DLD1 (cell line): Measurements from ENCODE around the gene PTH2.
"Not testable (repeated sequence)": the region's sequence is repeated elsewhere in the genome, so short reads cannot be mapped to it uniquely, and the experiment has no call there.

ENCODE experiments used
- in situ Hi-C: cut with HindIII; loops from 2 replicates; pipeline ENCODE4 v1.10.0; 2017; ENCODE audit warnings: low sequenced_read_pairs

Gene PTH2

DNA sequence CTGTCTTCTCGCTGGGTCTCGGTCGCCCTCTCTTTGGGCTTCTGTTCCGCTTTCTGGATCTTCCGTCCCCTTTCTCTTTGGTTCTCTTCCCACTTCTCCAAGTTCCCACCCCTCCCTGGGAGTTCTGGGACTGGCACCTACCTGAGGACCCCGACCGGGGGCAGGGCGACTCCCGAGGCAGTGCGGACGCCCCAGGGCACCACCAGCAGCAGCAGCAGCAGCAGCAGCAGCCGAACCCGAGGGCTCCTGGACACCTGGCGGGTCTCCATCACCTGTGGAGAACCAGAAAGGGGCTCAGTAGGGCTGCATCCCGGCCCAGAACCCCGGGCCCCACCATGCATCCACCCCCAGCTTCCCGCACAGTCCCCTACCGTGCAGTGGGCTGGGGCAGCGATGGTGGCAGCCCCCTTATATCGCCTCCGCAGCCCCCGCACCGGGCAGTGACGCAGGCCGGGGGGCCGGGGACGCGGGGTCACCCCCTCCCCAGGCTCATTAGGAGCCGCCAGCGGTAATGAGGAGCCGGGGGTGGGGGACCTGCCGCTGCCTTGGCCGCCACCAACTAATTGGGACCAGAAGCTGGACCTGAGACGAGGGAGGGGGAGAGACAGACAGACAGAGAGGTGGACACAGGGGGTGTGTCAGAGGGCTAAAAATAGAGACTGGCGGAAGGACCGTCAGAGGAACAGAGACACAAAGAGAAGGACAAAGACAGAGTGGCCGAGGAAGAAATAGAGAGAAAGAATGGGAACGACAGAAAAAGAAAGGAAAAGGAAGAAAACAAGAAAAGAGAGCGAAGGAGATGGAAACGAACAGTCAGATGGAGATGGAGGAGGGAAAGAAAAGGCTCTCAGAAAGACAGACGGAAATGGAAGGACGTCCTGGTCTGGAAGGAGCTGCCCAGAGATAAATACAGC lies at the start of gene PTH2:
TSS of gene PTH2 (minus strand) at position 371 of the 914 bp plus-strand sequence. CDS start at position 269, 102 bp downstream.
- in situ Hi-C loops: no loop called here

- in situ Hi-C loops: no loop called here
Observed at GRCh38 chr19:49472936-49473335, 49.7 kb upstream of the PTH2 start.

DNA sequence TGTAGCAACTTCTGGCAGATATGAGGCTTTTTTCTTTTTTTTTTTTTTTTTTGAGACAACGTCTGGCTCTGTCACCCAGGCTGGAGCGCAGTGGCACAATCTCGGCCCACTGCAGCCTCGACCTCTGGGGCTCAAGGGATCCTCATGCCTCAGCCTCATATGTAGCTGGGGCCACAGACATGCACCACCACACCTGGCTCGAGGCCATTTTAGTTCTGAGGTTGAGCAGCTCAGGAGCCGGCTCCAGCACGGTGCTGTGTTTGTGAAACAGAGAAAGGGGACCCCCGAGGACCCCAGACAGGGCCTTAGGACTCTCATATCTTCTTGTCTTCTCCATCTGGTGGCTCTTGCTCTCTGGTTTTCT lies 47.4 kb upstream of the PTH2 start:
- in situ Hi-C loops: no loop called here

GRCh38 chr19:49469828-49470614 lies 46.8 kb upstream of the PTH2 start:
- in situ Hi-C loops: no loop called here

DNA sequence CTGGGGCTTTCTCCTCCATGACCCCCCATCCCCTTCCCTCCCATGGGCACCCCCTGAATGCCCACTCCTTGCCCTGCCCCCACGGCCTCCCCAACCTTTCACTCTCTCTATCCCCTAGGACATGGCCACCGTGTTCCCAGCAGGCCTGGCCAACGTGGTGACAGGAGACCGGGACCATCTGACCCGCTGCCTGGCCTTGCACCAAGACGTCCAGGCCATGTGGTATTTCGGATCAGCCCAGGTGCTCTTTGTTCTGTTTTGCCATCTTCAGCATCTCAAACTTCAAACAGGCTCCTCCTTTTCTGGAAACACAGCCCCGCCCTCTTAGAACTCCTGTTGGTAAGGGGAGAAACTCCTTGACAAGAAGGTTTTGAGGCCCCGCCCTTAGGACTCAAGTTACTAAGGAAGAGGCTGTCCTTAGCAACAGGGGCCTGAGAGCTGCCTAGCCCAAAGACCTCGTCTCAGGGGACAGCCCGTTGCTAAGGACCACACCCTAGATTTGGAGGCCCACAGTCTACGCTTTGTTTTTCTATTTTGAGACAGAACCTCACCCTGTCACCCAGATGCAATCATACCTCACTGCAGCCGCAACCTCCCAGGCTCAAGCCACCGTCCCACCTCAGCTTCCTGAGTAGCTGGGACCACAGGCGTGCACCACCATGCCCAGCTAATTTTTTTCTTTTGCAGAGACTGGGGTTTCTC lies 45.7 kb upstream of the PTH2 start:
- in situ Hi-C loops: no loop called here

- in situ Hi-C loops: no loop called here
Observed at GRCh38 chr19:49468199-49468598, 45.0 kb upstream of the PTH2 start.

DNA sequence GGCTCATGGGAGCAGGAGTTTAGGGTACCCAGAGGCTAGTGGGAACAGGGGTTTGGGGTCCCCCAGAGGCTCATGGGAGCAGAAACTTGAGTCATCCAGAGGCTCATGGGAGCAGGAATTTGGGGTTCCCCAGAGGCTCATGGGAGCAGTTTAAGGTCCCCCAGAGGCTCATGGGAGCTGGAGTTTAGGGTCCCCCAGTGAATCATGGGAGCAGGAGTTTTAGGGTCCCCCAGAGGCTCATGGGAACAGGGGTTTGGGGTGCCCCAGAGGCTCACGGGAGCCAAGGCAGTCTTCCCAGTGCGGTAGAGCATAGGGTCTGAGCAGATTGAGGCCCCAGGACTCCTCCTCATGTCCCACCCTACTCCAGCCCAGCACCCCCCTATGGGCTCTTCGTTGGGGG lies 42.1 kb upstream of the PTH2 start:
- in situ Hi-C loops: no loop called here

DNA sequence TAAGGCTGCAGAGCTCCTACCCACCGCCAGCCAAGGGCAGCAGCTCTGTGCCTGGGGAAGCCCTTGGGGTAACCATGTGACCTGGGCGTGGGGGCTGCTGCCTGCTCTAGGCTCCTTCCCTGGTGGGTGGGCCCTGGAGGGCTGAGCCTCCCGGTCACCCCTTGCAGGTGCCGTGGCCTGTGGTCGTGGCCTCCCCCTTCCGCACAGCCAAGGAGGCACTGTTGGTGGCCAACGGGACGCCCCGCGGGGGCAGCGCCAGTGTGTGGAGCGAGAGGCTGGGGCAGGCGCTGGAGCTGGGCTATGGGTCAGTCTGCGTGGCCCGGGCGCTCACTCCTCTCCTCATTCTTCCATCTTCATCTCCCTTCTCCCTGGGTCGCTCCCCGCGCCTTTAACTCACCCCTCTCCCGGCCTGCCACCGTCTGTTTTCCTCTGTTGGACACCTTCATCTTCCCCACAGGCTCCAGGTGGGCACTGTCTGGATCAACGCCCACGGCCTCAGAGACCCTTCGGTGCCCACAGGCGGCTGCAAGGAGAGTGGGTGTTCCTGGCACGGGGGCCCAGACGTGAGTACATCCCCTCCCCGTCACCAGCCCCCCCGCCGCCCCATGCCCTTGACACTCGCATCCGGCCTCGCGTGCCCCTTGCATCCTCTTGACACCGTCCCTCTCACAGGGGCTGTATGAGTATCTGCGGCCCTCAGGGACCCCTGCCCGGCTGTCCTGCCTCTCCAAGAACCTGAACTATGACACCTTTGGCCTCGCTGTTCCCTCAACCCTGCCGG lies 40.9 kb upstream of the PTH2 start:
- in situ Hi-C loops: no loop called here

GRCh38 chr19:49462492-49462891 lies 39.3 kb upstream of the PTH2 start:
- in situ Hi-C loops: no loop called here

GRCh38 chr19:49461656-49462055 lies 38.4 kb upstream of the PTH2 start:
- in situ Hi-C loops: no loop called here

GRCh38 chr19:49461130-49461529 lies 37.9 kb upstream of the PTH2 start:
- in situ Hi-C loops: not testable (repeated sequence)

DNA sequence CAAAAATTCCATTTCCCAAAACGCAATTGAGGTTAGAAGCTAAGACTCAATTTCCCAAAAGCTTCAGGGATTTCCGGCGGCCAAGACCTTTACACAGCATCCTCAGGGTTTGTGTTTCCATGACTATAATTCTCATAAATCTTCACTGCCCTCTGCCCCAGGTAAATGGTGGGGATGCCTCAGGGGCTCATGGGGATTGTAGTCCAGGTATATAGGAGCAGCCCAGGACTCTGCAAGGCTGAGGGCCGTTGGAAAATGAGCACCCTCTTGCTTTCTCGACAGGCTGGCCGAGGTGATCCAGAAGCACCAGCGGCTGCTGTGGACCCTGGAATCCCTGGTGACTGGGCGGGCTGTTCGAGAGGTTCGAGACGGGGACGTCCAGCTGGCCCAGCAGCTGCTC lies 36.1 kb upstream of the PTH2 start:
- in situ Hi-C loops: no loop called here

DNA sequence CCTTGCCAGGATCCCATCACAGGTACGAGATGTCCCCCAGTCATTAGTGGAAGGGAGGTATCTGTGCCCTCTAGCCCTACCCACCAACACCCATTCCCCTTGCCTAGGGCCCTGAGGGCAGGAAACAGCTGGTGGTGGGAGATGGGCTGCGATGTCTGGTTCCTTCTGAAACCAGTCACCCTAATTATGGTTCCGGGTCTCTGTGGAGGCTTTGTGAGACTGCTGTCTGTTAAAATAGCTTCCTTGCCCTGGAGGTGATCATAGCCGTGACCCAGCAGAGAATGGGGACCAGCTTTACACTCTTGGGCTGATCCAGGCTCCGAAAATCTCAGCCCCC lies 35.3 kb upstream of the PTH2 start:
- in situ Hi-C loops: no loop called here

DNA sequence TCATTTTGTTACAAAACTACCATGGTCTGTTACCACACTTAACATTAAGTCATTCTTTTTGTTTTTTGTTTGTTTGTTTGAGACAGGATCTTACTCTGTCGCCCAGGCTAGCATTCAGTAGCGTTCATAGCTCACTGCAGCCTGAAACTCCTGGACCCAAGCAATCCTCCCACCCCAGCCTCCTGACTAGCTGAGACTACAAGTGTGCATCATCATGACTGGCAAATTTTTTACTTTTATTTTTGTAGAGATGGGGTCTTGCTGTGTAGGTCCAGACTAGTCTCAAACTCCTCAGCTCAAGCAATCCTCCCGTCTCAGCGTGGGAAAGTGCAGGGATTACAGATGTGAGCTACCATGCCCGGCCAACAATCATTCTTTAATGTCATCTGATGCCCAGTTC lies 33.1 kb upstream of the PTH2 start:
- in situ Hi-C loops: no loop called here

- in situ Hi-C loops: no loop called here
Observed at GRCh38 chr19:49455773-49456172, 32.5 kb upstream of the PTH2 start.

DNA sequence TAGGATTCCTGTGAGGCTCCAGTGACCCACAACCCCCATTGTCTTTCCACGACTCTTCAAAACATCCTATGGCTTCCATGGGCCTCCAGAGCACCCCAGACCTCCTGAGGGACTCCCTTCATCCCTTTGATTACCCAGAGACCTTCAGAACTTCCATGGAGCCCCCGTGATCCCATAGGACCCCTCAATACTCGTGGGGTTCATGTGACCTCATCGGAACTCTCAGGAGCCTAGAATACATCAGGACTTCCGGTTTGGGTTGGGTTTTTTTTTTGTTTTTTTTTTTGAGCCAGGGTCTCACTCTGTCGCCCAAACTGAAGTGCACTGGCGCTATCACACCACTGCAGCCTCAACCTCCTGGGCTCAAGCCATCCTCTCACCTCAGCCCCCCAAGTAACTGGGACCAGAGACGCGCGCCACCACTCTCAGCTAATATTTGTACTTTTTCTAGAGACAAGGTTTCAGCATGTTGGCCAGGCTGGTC lies 30.6 kb upstream of the PTH2 start:
- in situ Hi-C loops: no loop called here

- in situ Hi-C loops: no loop called here
Observed at GRCh38 chr19:49453013-49453756, 29.9 kb upstream of the PTH2 start, which contains the start of gene ALDH16A1. ALDH16A1 (plus strand) TSS chr19:49453225; CDS start chr19:49453332, 107 bp downstream.

GRCh38 chr19:49451430-49452181 lies 28.4 kb upstream of the PTH2 start, which contains the start of gene PIH1D1:
PIH1D1 (minus strand) TSS chr19:49451814; CDS start chr19:49451574, 240 bp downstream.
- in situ Hi-C loops: no loop called here

DNA sequence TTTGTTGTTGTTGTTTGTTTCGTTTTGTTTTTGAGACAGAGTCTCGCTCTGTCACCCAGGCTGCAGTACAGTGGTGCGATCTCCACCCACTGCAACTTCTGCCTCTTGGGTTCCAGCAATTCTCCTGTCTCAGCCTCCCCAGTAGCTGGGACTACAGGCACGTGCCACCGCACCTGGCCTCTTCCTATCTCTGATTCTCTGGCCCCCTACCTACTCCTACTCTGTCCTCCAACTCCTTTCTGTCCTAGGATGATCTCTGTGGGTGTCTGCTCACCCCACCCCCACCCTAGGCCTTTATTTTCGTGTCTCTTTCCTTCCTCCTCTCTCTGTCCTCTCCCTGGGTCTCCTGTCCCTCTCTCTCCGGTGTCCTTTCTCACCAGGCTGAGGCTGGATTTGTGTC lies 27.2 kb upstream of the PTH2 start:
- in situ Hi-C loops: no loop called here
